Ammon's horn (tissue), 1 donor: ENCODE data around the gene C11orf24.
"Not testable (repeated sequence)": the region's sequence is repeated elsewhere in the genome, so short reads cannot be mapped to it uniquely, and the experiment has no call there.

Source experiments
- DNase-seq: peaks from one replicate; pipeline ENCODE4 v3.0.0-alpha.2; 2016; ENCODE audit warnings: low spot score

The C11orf24 gene

GRCh38 chr11:68251765-68252164, 20.0 kb downstream of the C11orf24 start:
- no peak for DNase-seq

GRCh38 chr11:68244912-68245311, 26.9 kb downstream of the C11orf24 start:
- not testable (repeated sequence) for DNase-seq

GRCh38 chr11:68243847-68244246, 27.9 kb downstream of the C11orf24 start:
- not testable (repeated sequence) for DNase-seq

DNA sequence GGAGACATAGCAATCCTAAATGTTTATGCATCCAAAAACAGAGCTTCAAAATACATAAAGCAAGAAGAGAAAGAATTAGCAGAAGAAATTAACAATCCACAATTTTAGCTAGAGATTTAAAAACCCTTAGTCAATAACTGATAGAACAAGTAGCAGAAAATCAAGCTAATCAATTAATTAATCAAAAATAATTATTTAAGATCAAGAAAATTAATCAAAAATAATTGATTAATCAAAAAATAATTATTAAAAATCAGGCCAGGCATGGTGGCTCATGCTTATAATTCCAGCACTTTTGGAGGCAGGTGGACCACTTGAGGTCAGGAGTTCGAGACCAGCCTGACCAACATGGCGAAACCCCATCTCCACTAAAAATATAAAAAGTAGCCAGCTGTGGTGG, 29.2 kb downstream of the C11orf24 start:
- DNase-seq: no peak

DNA sequence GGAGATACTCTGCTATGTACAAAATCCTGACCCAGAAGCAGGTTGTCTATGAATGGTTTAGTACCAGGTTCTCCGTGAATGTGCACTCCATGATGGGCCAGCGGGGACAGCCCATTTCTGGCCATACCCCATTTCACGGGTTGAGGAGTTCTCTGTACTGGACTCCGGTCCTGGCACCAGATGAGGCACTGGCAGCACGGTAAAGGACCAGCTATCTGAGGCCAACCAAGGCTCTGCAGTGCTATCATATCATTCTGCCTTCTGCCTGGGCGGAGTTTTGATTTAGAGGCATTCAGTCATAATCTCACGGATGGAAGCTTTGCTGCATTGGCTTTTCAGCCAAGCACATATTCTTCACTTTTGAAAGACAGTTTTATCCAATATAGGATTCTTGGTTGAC, 40.2 kb downstream of the C11orf24 start:
- no peak for DNase-seq

DNA sequence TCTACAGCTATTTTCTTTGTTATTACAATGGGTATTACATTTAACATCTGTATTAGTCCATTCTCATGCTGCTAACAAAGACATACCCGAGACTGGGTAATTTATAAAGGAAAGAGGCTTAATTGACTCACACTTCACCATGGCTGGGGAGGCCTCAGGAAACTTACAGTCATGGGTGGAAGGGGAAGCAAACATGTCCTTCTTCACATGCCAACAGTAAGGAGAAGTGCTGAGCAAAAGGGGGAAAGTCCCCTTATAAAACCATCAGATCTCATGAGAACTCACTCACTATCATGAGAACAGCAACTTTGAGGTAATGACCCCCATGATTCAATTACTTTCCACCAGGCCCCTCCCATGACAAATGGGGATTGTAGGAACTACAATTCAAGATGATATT, 42.2 kb downstream of the C11orf24 start:
- no peak for DNase-seq

GRCh38 chr11:68226421-68226820, 45.4 kb downstream of the C11orf24 start:
- DNase-seq: no peak

GRCh38 chr11:68224606-68225005, 47.2 kb downstream of the C11orf24 start:
- DNase-seq: no peak

- no peak for DNase-seq
Observed at GRCh38 chr11:68223275-68223674, 48.5 kb downstream of the C11orf24 start.

DNA sequence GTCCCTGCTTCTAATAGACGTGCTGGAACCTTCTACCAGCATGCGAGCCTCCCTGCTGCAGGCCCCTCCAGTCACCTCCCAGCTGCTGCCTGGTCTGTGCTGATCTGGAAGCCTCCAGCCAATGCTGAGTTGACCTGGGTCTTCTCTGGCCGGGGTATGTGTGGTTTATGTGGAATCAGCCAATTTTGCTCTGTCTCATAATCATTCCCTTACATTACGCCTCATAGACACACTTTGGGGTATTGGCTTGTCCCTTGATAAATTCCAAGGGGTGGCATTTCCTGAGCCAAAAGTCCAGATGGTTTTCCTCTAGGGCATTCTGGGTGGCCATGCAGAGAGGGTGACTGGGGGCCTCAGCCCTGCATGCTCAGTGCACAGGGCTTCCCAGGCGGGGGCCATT, 50.4 kb downstream of the C11orf24 start:
- no peak for DNase-seq

GRCh38 chr11:68216171-68216938, 55.4 kb downstream of the C11orf24 start:
- DNase-seq: no peak

GRCh38 chr11:68215524-68216170, 56.1 kb downstream of the C11orf24 start:
- no peak for DNase-seq

- peak; percentile 56 for DNase-seq
Observed at GRCh38 chr11:68215087-68215445, 56.7 kb downstream of the C11orf24 start.

DNA sequence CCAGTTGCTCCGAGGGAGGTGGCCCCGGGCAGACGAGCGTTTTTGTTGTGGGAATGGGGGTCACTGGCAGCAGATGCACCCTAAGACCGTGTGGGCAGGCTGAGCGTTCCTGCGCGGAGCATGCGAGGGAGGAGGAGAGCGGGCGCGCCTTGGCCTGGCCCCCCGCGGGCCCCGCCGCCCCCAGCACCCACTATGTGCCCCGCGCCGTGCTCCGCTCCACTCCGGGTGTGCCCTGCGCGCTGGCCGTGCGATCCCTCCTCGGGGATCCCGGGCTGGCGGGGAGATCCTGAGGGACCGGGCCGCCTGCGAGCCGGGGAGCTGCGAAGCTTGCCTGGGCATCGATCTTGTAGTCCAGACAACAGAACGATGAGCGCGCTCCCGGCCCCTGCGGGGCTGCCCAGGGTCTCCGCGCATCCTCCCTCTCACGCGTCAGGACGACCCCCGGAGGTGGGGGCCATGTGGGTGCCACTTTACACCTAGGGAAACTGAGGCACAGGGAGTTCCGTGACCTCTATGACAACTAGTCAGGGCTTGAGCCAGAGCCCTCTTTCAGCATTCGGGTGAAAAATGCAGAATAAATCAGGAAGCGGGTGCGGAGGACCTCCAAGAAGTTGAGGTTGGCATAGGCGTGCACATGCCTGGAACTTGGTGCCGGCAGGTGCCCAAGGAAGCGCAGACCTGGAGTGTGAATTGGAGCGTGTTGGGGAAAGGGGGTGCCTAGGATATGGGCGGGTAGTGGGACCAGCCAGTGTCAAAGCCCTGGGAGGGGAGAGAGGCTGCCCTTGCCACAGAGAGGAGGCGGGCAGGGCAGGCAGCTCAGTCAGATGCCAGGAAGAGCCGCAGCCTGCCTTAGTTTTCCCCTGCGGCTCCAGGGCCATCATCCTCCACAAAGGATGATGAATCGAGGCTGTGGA, 57.3 kb downstream of the C11orf24 start:
- DNase-seq: peak; percentile 17

- DNase-seq: peak; percentile 89
Observed at GRCh38 chr11:68213555-68214172, 58.1 kb downstream of the C11orf24 start.

DNA sequence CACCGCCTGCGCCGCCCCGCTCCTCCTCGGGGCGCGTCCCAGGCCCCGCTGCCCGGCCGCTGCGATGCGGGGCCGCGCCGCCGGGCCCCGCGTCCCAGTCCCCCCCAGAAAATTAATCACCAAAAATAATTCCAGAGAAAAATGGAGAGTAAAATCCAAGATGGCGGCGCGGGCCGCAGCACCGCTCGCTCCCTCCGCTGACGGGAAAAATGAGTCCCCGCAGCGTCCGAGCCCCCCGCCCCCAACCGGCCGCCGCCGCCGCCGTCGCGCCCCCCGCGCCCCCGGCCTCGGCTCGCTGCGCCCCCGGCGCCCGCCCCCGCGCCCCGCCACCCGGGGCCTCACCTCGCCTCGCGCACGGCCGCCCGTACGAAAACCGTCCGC, 58.6 kb downstream of the C11orf24 start, which contains the start of gene KMT5B:
Gene KMT5B, minus strand, starts transcription at position 162 of the 381 bp plus-strand sequence. CDS start 23,220 bp downstream, outside the sequence.
- DNase-seq: no peak

GRCh38 chr11:68212421-68213134, 59.2 kb downstream of the C11orf24 start:
- DNase-seq: peak; percentile 50

GRCh38 chr11:68211546-68211945, 60.2 kb downstream of the C11orf24 start:
- no peak for DNase-seq
